Measurements from ENCODE around the gene LKAAEAR1. TPM values are rescaled to one million over a fixed set of nuclear protein-coding genes. Genes with fewer than 3 reads are reported as not detected.

The LKAAEAR1 gene
- total and polyA plus RNA-seq, 2 of the 4 experiments (the other 2 are of a cell fraction), result 0.21 TPM; not detected in 1

DNA sequence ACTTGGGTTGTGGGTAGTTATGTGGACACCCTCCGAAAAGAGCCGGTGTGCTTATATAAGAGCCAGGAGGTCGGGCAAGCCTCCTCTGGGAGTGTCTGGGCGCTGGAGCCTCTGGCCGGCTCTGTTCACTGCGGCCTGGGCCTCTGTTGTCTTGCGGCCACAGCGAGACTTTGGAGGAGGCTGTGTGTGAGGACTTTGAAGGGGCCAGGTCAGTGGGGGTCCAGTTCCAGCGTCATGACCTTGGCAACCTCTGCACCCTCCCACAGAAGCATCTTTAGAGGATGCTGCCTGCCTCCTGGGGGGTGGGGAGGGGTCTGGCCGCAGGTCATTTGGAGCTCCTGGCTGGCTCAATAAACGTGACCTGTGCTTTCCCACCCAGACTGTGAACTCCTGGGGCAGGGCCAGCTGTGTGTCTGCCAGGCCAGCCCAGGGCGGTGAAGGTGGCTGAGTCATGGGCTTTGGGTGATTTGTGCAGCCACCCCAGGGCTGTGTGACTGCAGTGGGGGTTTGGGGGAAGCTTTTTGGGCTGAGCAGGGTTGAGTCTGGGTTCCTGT lies 20.0 kb downstream of the LKAAEAR1 start:
- in situ Hi-C loops (cut with MboI; ENCODE audit: low sequenced_read_pairs), result no loop called here
- H3K4me1 ChIP-seq (ENCODE audit: control insufficient read depth, insufficient read depth, low read length), result peaks cover 27% of the 10 kb centered on the region
- no peak overlapping the region; the same call in 1 of the 2 replicates for H3K27ac ChIP-seq (ENCODE audit: insufficient read depth, low read length)
- WGBS, 2 experiments (ENCODE audit: extremely low coverage in 2 of 2, insufficient read length in 1 of 2), result 35% methylated on average over 5 of the region's 12 CpGs; no CpG with 5 or more reads in 1 of the 2 experiments
- no peak overlapping the region for H2BK120ac ChIP-seq (ENCODE audit: low read depth, low read length)
- no peak overlapping the region for H3K56ac ChIP-seq (ENCODE audit: extremely low read depth, insufficient read depth, low read length)
- no TSS peak for BruUV-seq (replicated peaks)
- DNase-seq (peak; percentile 32), ATAC-seq (ENCODE audit: low read depth) (0 out of 2 replicates have a peak, but pooled peaks have one; percentile 5)
- no peak overlapping the region for H4K5ac ChIP-seq (ENCODE audit: low read depth, low read length)
- POLR2A ChIA-PET (ENCODE audit: unreplicated experiment), result no interaction called here
- H3K36me3 ChIP-seq (ENCODE audit: control insufficient read depth, insufficient read depth, low read length), result no peaks in the 10 kb centered on the region
- peak overlapping the region; percentile 68; the same call in 1 of the 2 replicates for H4K91ac ChIP-seq (ENCODE audit: insufficient read depth, low read depth, low read length)
- no peaks in the 10 kb centered on the region for H3K9me3 ChIP-seq (ENCODE audit: control insufficient read depth, insufficient read depth, low read length)
- 0 out of 2 replicates have a peak overlapping the region, but pooled peaks have one; percentile 45 for H3K14ac ChIP-seq (replicated peaks; ENCODE audit: low read depth, low read length)
- 0 out of 3 replicates have a peak overlapping the region, but pooled peaks have one; percentile 58 for H2BK15ac ChIP-seq (ENCODE audit: low read depth, low read length)
- no peaks in the 10 kb centered on the region for H3K27me3 ChIP-seq (ENCODE audit: control insufficient read depth, insufficient read depth, low read length)
- H2BK20ac ChIP-seq (ENCODE audit: low read depth, low read length), result no peak overlapping the region
- H3K9me1 ChIP-seq (ENCODE audit: insufficient read depth, low read length), result peaks cover 19% of the 10 kb centered on the region
- peaks cover 15% of the 10 kb centered on the region for H4K20me1 ChIP-seq (ENCODE audit: insufficient read depth, low read length)
- peak overlapping the region; percentile 99 for H2AK9ac ChIP-seq (replicated peaks; ENCODE audit: low read depth, low read length, poor library complexity)
- H3K4ac ChIP-seq (ENCODE audit: low read depth, low read length), result peak overlapping the region; percentile 90
- H3K18ac ChIP-seq (ENCODE audit: low read depth, low read length), result no peak overlapping the region
- H2AFZ ChIP-seq (replicated peaks; ENCODE audit: low read length, poor library complexity), result no peak overlapping the region
- H3K4me3 ChIP-seq (ENCODE audit: insufficient read depth, low read depth, low read length), result peak overlapping the region; percentile 87
- H3K9ac ChIP-seq (ENCODE audit: low read depth, low read length), result peak overlapping the region; percentile 92
- peak overlapping the region; percentile 80 to 82; a peak in 3 of 4 replicates for H4K8ac ChIP-seq (ENCODE audit: low read depth in 2 of 2, low read length in 2 of 2)
- CTCF ChIA-PET, result no interaction called here
- H2BK5ac ChIP-seq (ENCODE audit: low read depth, low read length, poor library complexity, severe bottlenecking), result no peak overlapping the region
- H3K23ac ChIP-seq (ENCODE audit: low read depth, low read length), result peak overlapping the region; percentile 82
- peak overlapping the region; percentile 88 for H3K4me2 ChIP-seq (ENCODE audit: low read depth, low read length)
- H2AK5ac ChIP-seq (ENCODE audit: low read depth, low read length), result peak overlapping the region; percentile 85; the same call in 1 of the 2 replicates
- dilution Hi-C loops (cut with HindIII; ENCODE audit: low sequenced_read_pairs, unreplicated experiment), result no loop called here
- H3K79me1 ChIP-seq (ENCODE audit: low read depth in 1 of 2, low read length in 2 of 2), result peaks cover 10 to 38% of the 10 kb centered on the region in 2 experiments; a peak in 3 of 4 replicates
- intact Hi-C loops (cut with micrococcal nuclease), result no loop called here
- TF ChIP-seq, protein P1, sequence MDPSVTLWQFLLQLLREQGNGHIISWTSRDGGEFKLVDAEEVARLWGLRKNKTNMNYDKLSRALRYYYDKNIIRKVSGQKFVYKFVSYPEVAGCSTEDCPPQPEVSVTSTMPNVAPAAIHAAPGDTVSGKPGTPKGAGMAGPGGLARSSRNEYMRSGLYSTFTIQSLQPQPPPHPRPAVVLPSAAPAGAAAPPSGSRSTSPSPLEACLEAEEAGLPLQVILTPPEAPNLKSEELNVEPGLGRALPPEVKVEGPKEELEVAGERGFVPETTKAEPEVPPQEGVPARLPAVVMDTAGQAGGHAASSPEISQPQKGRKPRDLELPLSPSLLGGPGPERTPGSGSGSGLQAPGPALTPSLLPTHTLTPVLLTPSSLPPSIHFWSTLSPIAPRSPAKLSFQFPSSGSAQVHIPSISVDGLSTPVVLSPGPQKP (IDR thresholded peaks at IDR 0.05; ENCODE audit: borderline replicate concordance, low read depth, low read length), result no peak
- no peak for TF ChIP-seq MXI1 (IDR thresholded peaks at IDR 0.05; ENCODE audit: borderline replicate concordance, low read depth, low read length)
- peak; percentile 60; the same call in 1 of the 2 replicates for TF ChIP-seq BHLHE40 (IDR thresholded peaks at IDR 0.05; ENCODE audit: low read depth, low read length)
- TF ChIP-seq MAFK (IDR thresholded peaks at IDR 0.05; ENCODE audit: low read depth, low read length), result no peak
- TF ChIP-seq CEBPB (IDR thresholded peaks at IDR 0.05; ENCODE audit: low read depth, low read length), result no peak
- 0 out of 2 replicates have a peak, but pooled peaks have one; percentile 38 for TF ChIP-seq FOS (IDR thresholded peaks at IDR 0.05; ENCODE audit: low read depth, low read length)
- TF ChIP-seq POLR2A (IDR thresholded peaks at IDR 0.05; ENCODE audit: low read depth, low read length), result no peak
- TF ChIP-seq, protein P2, sequence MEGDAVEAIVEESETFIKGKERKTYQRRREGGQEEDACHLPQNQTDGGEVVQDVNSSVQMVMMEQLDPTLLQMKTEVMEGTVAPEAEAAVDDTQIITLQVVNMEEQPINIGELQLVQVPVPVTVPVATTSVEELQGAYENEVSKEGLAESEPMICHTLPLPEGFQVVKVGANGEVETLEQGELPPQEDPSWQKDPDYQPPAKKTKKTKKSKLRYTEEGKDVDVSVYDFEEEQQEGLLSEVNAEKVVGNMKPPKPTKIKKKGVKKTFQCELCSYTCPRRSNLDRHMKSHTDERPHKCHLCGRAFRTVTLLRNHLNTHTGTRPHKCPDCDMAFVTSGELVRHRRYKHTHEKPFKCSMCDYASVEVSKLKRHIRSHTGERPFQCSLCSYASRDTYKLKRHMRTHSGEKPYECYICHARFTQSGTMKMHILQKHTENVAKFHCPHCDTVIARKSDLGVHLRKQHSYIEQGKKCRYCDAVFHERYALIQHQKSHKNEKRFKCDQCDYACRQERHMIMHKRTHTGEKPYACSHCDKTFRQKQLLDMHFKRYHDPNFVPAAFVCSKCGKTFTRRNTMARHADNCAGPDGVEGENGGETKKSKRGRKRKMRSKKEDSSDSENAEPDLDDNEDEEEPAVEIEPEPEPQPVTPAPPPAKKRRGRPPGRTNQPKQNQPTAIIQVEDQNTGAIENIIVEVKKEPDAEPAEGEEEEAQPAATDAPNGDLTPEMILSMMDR (conservative IDR thresholded peaks at IDR 0.05; ENCODE audit: low read depth, low read length), result no peak
- TF ChIP-seq CHD1 (IDR thresholded peaks at IDR 0.05; ENCODE audit: low read depth, low read length), result no peak
- TF ChIP-seq RFX5 (IDR thresholded peaks at IDR 0.05; ENCODE audit: low read depth, low read length), result no peak
- TF ChIP-seq SMC3 (IDR thresholded peaks at IDR 0.05; ENCODE audit: low read depth, low read length), result no peak
- TF ChIP-seq RCOR1 (IDR thresholded peaks at IDR 0.05; ENCODE audit: insufficient replicate concordance, low read length), result no peak
- TF ChIP-seq MAZ (IDR thresholded peaks at IDR 0.05; ENCODE audit: borderline replicate concordance, low read depth, low read length), result no peak
- TF ChIP-seq RAD21 (IDR thresholded peaks at IDR 0.05; ENCODE audit: low read length), result no peak
- TF ChIP-seq, protein P3, sequence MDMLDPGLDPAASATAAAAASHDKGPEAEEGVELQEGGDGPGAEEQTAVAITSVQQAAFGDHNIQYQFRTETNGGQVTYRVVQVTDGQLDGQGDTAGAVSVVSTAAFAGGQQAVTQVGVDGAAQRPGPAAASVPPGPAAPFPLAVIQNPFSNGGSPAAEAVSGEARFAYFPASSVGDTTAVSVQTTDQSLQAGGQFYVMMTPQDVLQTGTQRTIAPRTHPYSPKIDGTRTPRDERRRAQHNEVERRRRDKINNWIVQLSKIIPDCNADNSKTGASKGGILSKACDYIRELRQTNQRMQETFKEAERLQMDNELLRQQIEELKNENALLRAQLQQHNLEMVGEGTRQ (IDR thresholded peaks at IDR 0.05; ENCODE audit: low read depth, low read length), result no peak
